ENCODE data around the gene ITSN2. TPM values are rescaled to one million over a fixed set of nuclear protein-coding genes. Genes with fewer than 3 reads are reported as not detected.

ITSN2 gene
- total and polyA plus RNA-seq, 3 experiments from 2014 or later = 71.2 to 76.7 (median 76.1) TPM

GRCh38 chr2:24351981-24352380 lies 8.4 kb downstream of the ITSN2 start:
- H3K27ac Mint-ChIP-seq = no peak overlapping the region
- Histone ChIP-seq H3K36me3 (ENCODE audit: insufficient read depth, low read length) (no peaks in the 10 kb centered on the region), H3K4me1 (ENCODE audit: insufficient read depth, low read length) (peaks cover 45% of the 10 kb centered on the region), H3K4me3 (ENCODE audit: low read length) (no peak overlapping the region), H3K9me3 (ENCODE audit: low read length) (no peaks in the 10 kb centered on the region), H3K27ac (ENCODE audit: low read depth, low read length) (no peak overlapping the region), H3K27me3 (ENCODE audit: insufficient read depth, low read length, poor library complexity, severe bottlenecking) (no peaks in the 10 kb centered on the region)
- H3K9me3 Mint-ChIP-seq = no peaks in the 10 kb centered on the region
- H3K4me3 Mint-ChIP-seq = peak overlapping the region in 3 of 7 donors; percentile 60 to 64 (median 60)
- ChIA-PET CTCF (no interaction called here), POLR2A (interaction anchor here (1.9 kb wide), 1 partner anchor 8 kb away, joined by 7 read pairs; the partner anchor contains the start of gene ITSN2)
- no peak for DNase-seq
- peaks cover 0 to 1% (median under 1%) of the 10 kb centered on the region in 3 donors for H3K36me3 Mint-ChIP-seq
- H3K4me1 Mint-ChIP-seq = peaks cover 72 to 86% (median 82%) of the 10 kb centered on the region in 3 donors
- no peaks in the 10 kb centered on the region for H3K27me3 Mint-ChIP-seq

GRCh38 chr2:24351627-24351938 lies 8.8 kb downstream of the ITSN2 start:
- Histone ChIP-seq H3K4me3 (ENCODE audit: low read length) (no peak overlapping the region), H3K36me3 (ENCODE audit: insufficient read depth, low read length) (no peaks in the 10 kb centered on the region), H3K27me3 (ENCODE audit: insufficient read depth, low read length, poor library complexity, severe bottlenecking) (no peaks in the 10 kb centered on the region), H3K9me3 (ENCODE audit: low read length) (no peaks in the 10 kb centered on the region), H3K27ac (ENCODE audit: low read depth, low read length) (no peak overlapping the region), H3K4me1 (ENCODE audit: insufficient read depth, low read length) (peaks cover 48% of the 10 kb centered on the region)
- ChIA-PET CTCF (interaction anchor here (0.6 kb wide), 1 partner anchor 495 kb away, joined by 3 read pairs; no protein-coding TSS in a partner anchor), POLR2A (interaction anchor here (1.9 kb wide), 1 partner anchor 9 kb away, joined by 7 read pairs; the partner anchor contains the start of gene ITSN2)
- DNase-seq = no peak
- Mint-ChIP-seq H3K27ac (peak overlapping the region in 2 of 8 donors; percentile 39 to 67), H3K4me1 (peaks cover 69 to 84% (median 83%) of the 10 kb centered on the region in 3 donors), H3K27me3 (no peaks in the 10 kb centered on the region), H3K36me3 (no peaks in the 10 kb centered on the region), H3K4me3 (peak overlapping the region in 6 of 7 donors; percentile 21 to 64 (median 47)), H3K9me3 (no peaks in the 10 kb centered on the region)

DNA sequence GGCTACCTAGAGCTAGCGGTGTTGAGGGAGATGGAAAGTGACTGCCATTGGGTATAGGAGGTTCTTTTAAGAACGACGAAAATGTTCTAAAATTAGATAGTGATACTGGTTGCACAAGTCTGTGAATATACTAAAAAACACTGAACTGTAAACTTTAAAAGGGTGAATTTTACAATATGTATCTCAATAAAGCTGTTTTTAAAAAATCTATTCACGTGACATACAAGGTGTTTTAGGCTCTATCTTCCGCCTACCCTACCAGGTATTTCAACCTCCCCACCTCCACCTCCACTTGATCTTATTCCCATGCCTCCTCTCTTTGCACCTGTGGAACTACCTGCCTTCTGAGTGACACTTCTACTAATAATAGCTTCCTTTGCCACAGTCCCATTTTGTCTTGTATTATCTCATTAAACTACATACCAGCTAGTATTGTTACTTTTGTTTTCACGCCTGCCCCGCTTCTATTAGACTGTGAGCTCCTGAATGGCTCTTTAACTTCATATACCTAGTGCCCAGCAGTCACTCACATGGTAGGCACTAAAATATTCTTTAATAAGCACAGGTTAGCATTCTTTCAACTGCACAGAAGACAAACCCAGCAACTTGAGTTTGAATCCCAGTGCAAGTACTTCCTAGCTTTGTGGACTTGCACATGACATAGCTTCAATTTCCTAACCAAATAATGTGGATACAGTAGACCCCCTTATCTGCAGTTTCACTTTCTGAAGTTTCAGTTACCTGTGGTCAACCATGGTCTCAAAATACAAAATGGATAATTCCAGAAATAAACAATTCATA lies 9.3 kb downstream of the ITSN2 start:
- H3K9me3 ChIP-seq (ENCODE audit: low read length) = no peaks in the 10 kb centered on the region
- ChIA-PET POLR2A (interaction anchor here (0.6 to 1.9 kb wide), 2 partner anchors 9 to 248 kb away, joined by 4 to 7 read pairs; partner anchors contain the start of gene ITSN2), CTCF (interaction anchor here (0.6 to 1.2 kb wide), 2 partner anchors 10 to 495 kb away, joined by 3 read pairs; no protein-coding TSS in a partner anchor)
- no peak overlapping the region for H3K27ac ChIP-seq (ENCODE audit: low read depth, low read length)
- no peaks in the 10 kb centered on the region for H3K36me3 ChIP-seq (ENCODE audit: insufficient read depth, low read length)
- no peak for DNase-seq
- Mint-ChIP-seq H3K9me3 (no peaks in the 10 kb centered on the region), H3K27ac (peak overlapping the region in 1 of 8 donors; percentile 35), H3K4me3 (peak overlapping the region in 5 of 7 donors; percentile 2 to 60 (median 34)), H3K36me3 (peaks cover 0 to under 1% (median 0%) of the 10 kb centered on the region in 3 donors), H3K27me3 (no peaks in the 10 kb centered on the region), H3K4me1 (peaks cover 71 to 89% (median 85%) of the 10 kb centered on the region in 3 donors)
- H3K4me3 ChIP-seq (ENCODE audit: low read length) = no peak overlapping the region
- H3K27me3 ChIP-seq (ENCODE audit: insufficient read depth, low read length, poor library complexity, severe bottlenecking) = no peaks in the 10 kb centered on the region
- peaks cover 54% of the 10 kb centered on the region for H3K4me1 ChIP-seq (ENCODE audit: insufficient read depth, low read length)

- Histone ChIP-seq H3K4me3 (ENCODE audit: low read length) (no peak overlapping the region), H3K9me3 (ENCODE audit: low read length) (no peaks in the 10 kb centered on the region), H3K36me3 (ENCODE audit: insufficient read depth, low read length) (no peaks in the 10 kb centered on the region), H3K27ac (ENCODE audit: low read depth, low read length) (no peak overlapping the region), H3K4me1 (ENCODE audit: insufficient read depth, low read length) (peaks cover 48% of the 10 kb centered on the region), H3K27me3 (ENCODE audit: insufficient read depth, low read length, poor library complexity, severe bottlenecking) (no peaks in the 10 kb centered on the region)
- Mint-ChIP-seq H3K9me3 (no peaks in the 10 kb centered on the region), H3K36me3 (peaks cover 0 to 3% (median 0%) of the 10 kb centered on the region in 3 donors), H3K4me3 (peak overlapping the region in 4 of 7 donors; percentile 7 to 34 (median 14)), H3K27me3 (no peaks in the 10 kb centered on the region), H3K4me1 (peaks cover 71 to 90% (median 86%) of the 10 kb centered on the region in 3 donors), H3K27ac (no peak overlapping the region)
- CTCF ChIA-PET = interaction anchor here (1.4 kb wide), 1 partner anchor 92 kb away, joined by 3 read pairs; no protein-coding TSS in a partner anchor
- POLR2A ChIA-PET = no interaction called here
- no peak for DNase-seq
Observed at GRCh38 chr2:24349097-24349496, 11.2 kb downstream of the ITSN2 start.

DNA sequence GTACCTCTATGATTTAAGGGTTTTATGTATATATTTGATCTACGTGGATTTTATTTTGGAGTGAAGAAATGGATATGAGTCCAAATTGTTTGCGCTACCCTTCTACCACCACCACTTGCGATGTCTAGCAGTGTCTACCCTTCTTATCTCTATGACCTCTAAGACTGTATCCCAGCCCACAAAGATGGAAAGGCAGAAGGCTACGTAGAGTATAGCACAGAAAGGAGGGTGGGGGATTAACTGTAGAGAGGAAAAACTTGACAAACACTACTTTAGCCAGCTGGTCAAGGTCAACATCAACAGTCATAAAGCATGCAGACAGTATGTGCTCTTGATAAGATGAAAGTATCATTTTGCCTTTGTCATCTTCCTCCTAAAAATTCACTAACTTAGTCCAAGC lies 14.4 kb downstream of the ITSN2 start:
- Histone ChIP-seq H3K27ac (ENCODE audit: low read depth, low read length) (no peak overlapping the region), H3K9me3 (ENCODE audit: low read length) (no peaks in the 10 kb centered on the region), H3K4me3 (ENCODE audit: low read length) (no peak overlapping the region), H3K36me3 (ENCODE audit: insufficient read depth, low read length) (peaks cover 4% of the 10 kb centered on the region), H3K27me3 (ENCODE audit: insufficient read depth, low read length, poor library complexity, severe bottlenecking) (no peaks in the 10 kb centered on the region), H3K4me1 (ENCODE audit: insufficient read depth, low read length) (peaks cover 42% of the 10 kb centered on the region)
- Mint-ChIP-seq H3K27me3 (no peaks in the 10 kb centered on the region), H3K4me1 (peaks cover 75 to 90% (median 89%) of the 10 kb centered on the region in 3 donors), H3K36me3 (peaks cover 0 to 3% (median 0%) of the 10 kb centered on the region in 3 donors), H3K27ac (no peak overlapping the region), H3K9me3 (no peaks in the 10 kb centered on the region), H3K4me3 (peak overlapping the region in 2 of 7 donors; percentile 37 to 39)
- no peak for DNase-seq
- ChIA-PET POLR2A (no interaction called here), CTCF (interaction anchor here (1.2 kb wide), 1 partner anchor 14 kb away, joined by 3 read pairs; no protein-coding TSS in a partner anchor)

DNA sequence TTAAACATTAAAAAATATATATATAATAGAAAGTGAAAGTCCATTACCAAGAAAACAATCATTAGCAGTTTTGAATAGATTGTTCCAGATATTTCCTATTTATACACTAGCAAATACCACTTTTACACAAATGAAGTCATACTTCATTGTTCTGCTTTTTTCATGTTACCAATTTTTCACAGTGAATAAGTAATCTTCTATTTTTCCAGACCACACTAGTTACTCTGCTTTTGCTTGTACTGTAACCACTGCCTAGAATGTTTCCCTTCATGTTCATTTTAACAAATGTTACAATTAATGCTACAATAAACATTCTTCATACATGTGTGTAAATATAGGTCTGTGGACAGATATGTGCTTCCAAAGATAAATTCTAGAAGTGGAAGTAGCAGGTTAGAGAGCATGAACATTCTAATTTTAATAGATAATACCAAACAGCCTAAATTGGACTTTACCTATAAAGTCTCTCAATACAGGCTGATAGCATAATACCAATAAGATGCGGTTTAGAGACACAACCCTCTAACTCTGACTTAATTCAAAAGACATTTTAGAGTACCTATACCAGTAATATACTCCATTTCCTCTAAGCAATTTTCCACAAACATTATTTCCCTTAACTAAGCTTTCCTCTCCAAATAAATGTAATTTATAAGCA lies 17.0 kb downstream of the ITSN2 start:
- Mint-ChIP-seq H3K9me3 (no peaks in the 10 kb centered on the region), H3K27ac (peak overlapping the region in 2 of 8 donors; percentile 24 to 83), H3K27me3 (no peaks in the 10 kb centered on the region), H3K4me1 (peaks cover 75 to 90% (median 89%) of the 10 kb centered on the region in 3 donors), H3K36me3 (peaks cover 0 to 5% (median 3%) of the 10 kb centered on the region in 3 donors), H3K4me3 (peak overlapping the region in 3 of 7 donors; percentile 16 to 63 (median 32))
- ChIA-PET CTCF (no interaction called here), POLR2A (no interaction called here)
- H3K4me3 ChIP-seq (ENCODE audit: low read length) = no peak overlapping the region
- H3K27ac ChIP-seq (ENCODE audit: low read depth, low read length) = no peak overlapping the region
- H3K36me3 ChIP-seq (ENCODE audit: insufficient read depth, low read length) = peaks cover 4% of the 10 kb centered on the region
- H3K4me1 ChIP-seq (ENCODE audit: insufficient read depth, low read length) = peaks cover 45% of the 10 kb centered on the region
- no peak for DNase-seq
- no peaks in the 10 kb centered on the region for H3K9me3 ChIP-seq (ENCODE audit: low read length)
- no peaks in the 10 kb centered on the region for H3K27me3 ChIP-seq (ENCODE audit: insufficient read depth, low read length, poor library complexity, severe bottlenecking)

GRCh38 chr2:24342110-24342910 lies 18.0 kb downstream of the ITSN2 start:
- H3K27me3 Mint-ChIP-seq = no peaks in the 10 kb centered on the region
- H3K4me1 Mint-ChIP-seq = peaks cover 83 to 93% (median 92%) of the 10 kb centered on the region in 3 donors
- H3K4me3 ChIP-seq (ENCODE audit: low read length) = no peak overlapping the region
- no peaks in the 10 kb centered on the region for H3K27me3 ChIP-seq (ENCODE audit: insufficient read depth, low read length, poor library complexity, severe bottlenecking)
- H3K27ac ChIP-seq (ENCODE audit: low read depth, low read length) = no peak overlapping the region
- peaks cover 43% of the 10 kb centered on the region for H3K4me1 ChIP-seq (ENCODE audit: insufficient read depth, low read length)
- peaks cover 0 to 6% (median 3%) of the 10 kb centered on the region in 3 donors for H3K36me3 Mint-ChIP-seq
- CTCF ChIA-PET = no interaction called here
- peak overlapping the region in 6 of 8 donors; percentile 14 to 82 (median 56) for H3K27ac Mint-ChIP-seq
- POLR2A ChIA-PET = no interaction called here
- H3K36me3 ChIP-seq (ENCODE audit: insufficient read depth, low read length) = peaks cover 4% of the 10 kb centered on the region
- DNase-seq = no peak
- H3K9me3 ChIP-seq (ENCODE audit: low read length) = no peaks in the 10 kb centered on the region
- peak overlapping the region in 1 of 7 donors; percentile 36 for H3K4me3 Mint-ChIP-seq
- H3K9me3 Mint-ChIP-seq = no peaks in the 10 kb centered on the region
